SU-DHL-6 (cell line): ENCODE data around the gene PON1.

ENCODE experiments used
- EZH2phosphoT487 ChIP-seq: fragments of 200-600 bp; sonication (generic), shearing (Covaris generic); conservative IDR thresholded peaks from 2 replicates; pipeline ENCODE4 v1.6.1; 2018; ENCODE audit warnings: mild to moderate bottlenecking, antibody characterized with exemption, low read length, moderate library complexity, mixed read lengths
- TF ChIP-seq, protein P1 (sequence below): fragments of 200-600 bp; sonication (generic); IDR thresholded peaks from one replicate; pipeline ENCODE4 v1.5.1; 2017; ENCODE audit warnings: antibody characterized with exemption, mild to moderate bottlenecking, low read length, moderate library complexity; ENCODE audit not compliant: insufficient read depth, poor library complexity, severe bottlenecking

DNA sequence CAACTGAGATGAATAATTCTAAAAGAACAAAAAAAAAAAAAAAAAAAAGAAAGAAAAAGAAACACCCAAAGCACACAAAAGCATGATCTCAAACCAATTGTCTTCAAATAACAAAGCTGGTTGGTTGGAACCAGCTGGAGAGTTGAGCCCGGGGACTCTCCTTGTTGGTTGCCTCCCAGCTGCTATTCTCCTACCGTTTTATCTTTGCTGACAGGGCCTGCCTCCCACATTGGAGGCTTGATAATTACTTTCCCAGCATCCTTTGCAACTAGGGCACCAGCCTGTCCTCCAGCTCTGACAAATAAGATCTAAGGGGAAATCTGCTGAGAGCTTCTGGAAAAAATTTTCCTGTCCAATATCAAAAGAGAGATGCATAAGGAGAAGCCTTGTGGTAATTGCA lies 6.8 kb downstream of the PON1 start:
- TF ChIP-seq, protein P1, sequence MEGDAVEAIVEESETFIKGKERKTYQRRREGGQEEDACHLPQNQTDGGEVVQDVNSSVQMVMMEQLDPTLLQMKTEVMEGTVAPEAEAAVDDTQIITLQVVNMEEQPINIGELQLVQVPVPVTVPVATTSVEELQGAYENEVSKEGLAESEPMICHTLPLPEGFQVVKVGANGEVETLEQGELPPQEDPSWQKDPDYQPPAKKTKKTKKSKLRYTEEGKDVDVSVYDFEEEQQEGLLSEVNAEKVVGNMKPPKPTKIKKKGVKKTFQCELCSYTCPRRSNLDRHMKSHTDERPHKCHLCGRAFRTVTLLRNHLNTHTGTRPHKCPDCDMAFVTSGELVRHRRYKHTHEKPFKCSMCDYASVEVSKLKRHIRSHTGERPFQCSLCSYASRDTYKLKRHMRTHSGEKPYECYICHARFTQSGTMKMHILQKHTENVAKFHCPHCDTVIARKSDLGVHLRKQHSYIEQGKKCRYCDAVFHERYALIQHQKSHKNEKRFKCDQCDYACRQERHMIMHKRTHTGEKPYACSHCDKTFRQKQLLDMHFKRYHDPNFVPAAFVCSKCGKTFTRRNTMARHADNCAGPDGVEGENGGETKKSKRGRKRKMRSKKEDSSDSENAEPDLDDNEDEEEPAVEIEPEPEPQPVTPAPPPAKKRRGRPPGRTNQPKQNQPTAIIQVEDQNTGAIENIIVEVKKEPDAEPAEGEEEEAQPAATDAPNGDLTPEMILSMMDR: no peak
- no peak for TF ChIP-seq EZH2phosphoT487
